Measurements from ENCODE around the gene FGF2.

The FGF2 gene

GRCh38 chr4:122855353-122855890 is 28.8 kb downstream of the FGF2 start:
- no peak for DNase-seq (ENCODE audit: low read depth, low spot score)
- ChIA-PET POLR2A (interaction anchor here (1.5 kb wide), 1 partner anchor 21 kb away, joined by 5 read pairs; no protein-coding TSS in a partner anchor), CTCF (interaction anchor here (1.1 to 3.4 kb wide), 5 partner anchors 8 to 97 kb away, joined by 3 to 16 read pairs (median 3); no protein-coding TSS in a partner anchor)
- TF ChIP-seq CTCF (IDR thresholded peaks at IDR 0.05; ENCODE audit: insufficient read depth, low read length, missing control alignments): no peak
- no peak overlapping the region for H3K4me3 ChIP-seq (ENCODE audit: low read depth, low read length)

- CTCF ChIA-PET: interaction anchor here (0.6 to 3.4 kb wide), 2 partner anchors 57 to 189 kb away, joined by 3 to 14 read pairs; no protein-coding TSS in a partner anchor
- no peak for TF ChIP-seq CTCF (IDR thresholded peaks at IDR 0.05; ENCODE audit: insufficient read depth, low read length, missing control alignments)
- no peak overlapping the region for H3K4me3 ChIP-seq (ENCODE audit: low read depth, low read length)
- no peak for DNase-seq (ENCODE audit: low read depth, low spot score)
- POLR2A ChIA-PET: no interaction called here
Measured at GRCh38 chr4:122857160-122857559, 30.5 kb downstream of the FGF2 start.

DNA sequence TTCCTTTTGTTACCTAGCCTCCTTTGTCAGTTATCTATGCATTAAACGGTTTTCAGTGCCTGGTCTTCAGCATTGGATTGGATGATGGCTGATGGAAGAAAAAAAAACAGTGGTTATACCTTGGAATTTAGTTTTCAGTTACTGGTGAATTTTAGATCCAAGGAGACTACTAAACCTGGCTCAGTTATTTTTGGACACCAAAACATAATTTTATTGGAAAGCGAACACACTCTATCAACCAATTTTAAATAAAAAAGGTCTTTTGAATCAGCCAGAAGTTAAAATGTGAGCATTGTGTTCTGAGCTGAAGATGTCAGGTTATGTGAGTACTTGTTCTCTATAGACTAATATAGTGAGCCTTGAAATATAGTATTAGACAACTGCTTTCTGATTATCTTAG is 32.1 kb downstream of the FGF2 start:
- DNase-seq (ENCODE audit: low read depth, low spot score): no peak
- ChIA-PET CTCF (no interaction called here), POLR2A (no interaction called here)
- no peak for TF ChIP-seq CTCF (IDR thresholded peaks at IDR 0.05; ENCODE audit: insufficient read depth, low read length, missing control alignments)
- H3K4me3 ChIP-seq (ENCODE audit: low read depth, low read length): no peak overlapping the region

DNA sequence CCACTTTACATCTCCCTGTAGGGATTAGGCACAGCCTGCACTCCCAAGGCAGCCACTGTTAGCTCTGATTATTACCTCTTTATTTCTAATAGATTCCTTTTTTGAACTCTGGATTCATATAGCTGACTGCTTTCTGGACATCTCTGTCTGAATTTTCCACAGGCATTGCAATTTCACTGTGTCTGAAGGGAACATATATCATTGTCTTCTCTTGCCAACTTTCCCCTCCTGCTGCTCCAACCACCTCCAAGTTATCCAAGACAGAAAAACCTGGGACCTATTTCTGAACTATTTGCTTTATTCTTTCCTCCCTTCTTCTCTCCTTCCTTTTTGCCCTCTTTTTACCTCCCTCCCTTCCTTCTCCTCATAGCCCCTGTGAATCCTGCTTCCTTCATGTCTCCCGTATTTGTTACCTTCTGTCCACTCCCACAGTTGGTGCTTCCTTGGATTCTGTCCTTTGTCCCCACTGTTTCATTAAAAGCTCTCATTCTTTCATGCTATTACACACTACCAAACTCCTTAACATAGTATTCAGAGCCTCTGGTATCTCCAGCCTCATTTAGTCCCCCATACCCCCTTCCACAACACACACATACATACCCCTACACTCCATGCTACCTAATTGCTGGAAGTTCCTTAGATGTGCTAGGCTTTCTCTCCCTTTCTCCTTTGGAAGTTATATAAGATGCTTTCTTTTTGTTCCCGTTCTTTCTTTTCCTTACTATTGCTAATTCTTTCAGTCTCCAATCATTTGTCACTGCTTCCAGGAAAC is 34.7 kb downstream of the FGF2 start:
- CTCF ChIA-PET: interaction anchor here (0.8 to 1.7 kb wide), 4 partner anchors 26 to 103 kb away, joined by 3 to 4 read pairs (median 4); no protein-coding TSS in a partner anchor
- no peak overlapping the region for H3K4me3 ChIP-seq (ENCODE audit: low read depth, low read length)
- POLR2A ChIA-PET: interaction anchor here (0.6 kb wide), 1 partner anchor 51 kb away, joined by 3 read pairs; no protein-coding TSS in a partner anchor
- DNase-seq (ENCODE audit: low read depth, low spot score): no peak
- TF ChIP-seq CTCF (IDR thresholded peaks at IDR 0.05; ENCODE audit: insufficient read depth, low read length, missing control alignments): no peak

GRCh38 chr4:122863639-122864038 is 37.0 kb downstream of the FGF2 start:
- CTCF ChIA-PET: interaction anchor here (1.1 to 1.7 kb wide), 4 partner anchors 9 to 17 kb away, joined by 3 to 4 read pairs (median 4); no protein-coding TSS in a partner anchor
- no peak for DNase-seq (ENCODE audit: low read depth, low spot score)

More at GRCh38 chr4:122863639-122864038, 37.0 kb downstream of the FGF2 start:
- no peak overlapping the region for H3K4me3 ChIP-seq (ENCODE audit: low read depth, low read length)
- TF ChIP-seq CTCF (IDR thresholded peaks at IDR 0.05; ENCODE audit: insufficient read depth, low read length, missing control alignments): no peak
- POLR2A ChIA-PET: no interaction called here

Data from AG04449 (cell line).